CD4-positive, alpha-beta T cell treated with Interleukin-12 subunit alpha and Interleukin-12 subunit beta, for 1 hour (primary cell): Measurements from ENCODE around the gene G3BP1.
A peak's percentile ranks its signal among the peaks of the same experiment; 100 is the strongest.
"Not testable (repeated sequence)": the region's sequence is repeated elsewhere in the genome, so short reads cannot be mapped to it uniquely, and the experiment has no call there.

ENCODE experiments used
- DNase-seq: peaks from one replicate; pipeline ENCODE4 v3.0.0-alpha.2; 2020

G3BP1 gene

GRCh38 chr5:151771259-151772028 is at the start of gene G3BP1:
G3BP1 (plus strand) TSS chr5:151771954; CDS start chr5:151786621, 14,667 bp downstream.
- peak; percentile 100 for DNase-seq

- DNase-seq: no peak
These were observed 49.2 kb upstream of the G3BP1 start for GRCh38 chr5:151722546-151722945.

GRCh38 chr5:151724360-151724759 is 47.4 kb upstream of the G3BP1 start:
- no peak for DNase-seq

- not testable (repeated sequence) for DNase-seq
These were observed 42.2 kb upstream of the G3BP1 start for GRCh38 chr5:151729597-151729996.

- no peak for DNase-seq
These were observed 41.4 kb upstream of the G3BP1 start for GRCh38 chr5:151730381-151730780.

GRCh38 chr5:151733358-151734063 is 38.2 kb upstream of the G3BP1 start:
- DNase-seq: no peak

- DNase-seq: no peak
These were observed 37.7 kb upstream of the G3BP1 start for GRCh38 chr5:151734064-151734408.

- no peak for DNase-seq
These were observed 36.1 kb upstream of the G3BP1 start for GRCh38 chr5:151735646-151736045.

- DNase-seq: no peak
These were observed 34.3 kb upstream of the G3BP1 start for GRCh38 chr5:151737431-151737830.

GRCh38 chr5:151738125-151738848 is 33.5 kb upstream of the G3BP1 start:
- DNase-seq: no peak

- DNase-seq: no peak
These were observed 32.4 kb upstream of the G3BP1 start for GRCh38 chr5:151739395-151739794.

- no peak for DNase-seq
These were observed 31.8 kb upstream of the G3BP1 start for GRCh38 chr5:151739939-151740335.

GRCh38 chr5:151740336-151740942 is 31.3 kb upstream of the G3BP1 start:
- peak; percentile 67 for DNase-seq

GRCh38 chr5:151740958-151741373 is 30.8 kb upstream of the G3BP1 start:
- no peak for DNase-seq

- no peak for DNase-seq
These were observed 29.9 kb upstream of the G3BP1 start for GRCh38 chr5:151741678-151742423.

- no peak for DNase-seq
These were observed 28.9 kb upstream of the G3BP1 start for GRCh38 chr5:151742870-151743294.

- no peak for DNase-seq
These were observed 28.2 kb upstream of the G3BP1 start for GRCh38 chr5:151743530-151743929.

GRCh38 chr5:151745071-151745705 is 26.6 kb upstream of the G3BP1 start:
- peak; percentile 49 for DNase-seq

GRCh38 chr5:151750121-151750520 is 21.6 kb upstream of the G3BP1 start:
- DNase-seq: no peak

- DNase-seq: no peak
These were observed 20.7 kb upstream of the G3BP1 start for GRCh38 chr5:151751091-151751490.

- DNase-seq: no peak
These were observed 20.2 kb upstream of the G3BP1 start for GRCh38 chr5:151751593-151751992.

GRCh38 chr5:151755383-151755782 is 16.4 kb upstream of the G3BP1 start:
- no peak for DNase-seq
